Glutamatergic neuron (in vitro differentiated cells): ENCODE data around the gene ADAMTSL1. TPM values are rescaled to one million over a fixed set of nuclear protein-coding genes. Genes with fewer than 3 reads are reported as not detected.

Source experiments
- DNase-seq: peaks from one replicate; pipeline ENCODE4 v3.0.0; 2022
- H3K27ac Mint-ChIP-seq: one replicate; pipeline ENCODE4 v1.8.0; 2020; ENCODE audit warnings: mild to moderate bottlenecking, mixed read lengths, inconsistent platforms; ENCODE audit not compliant: unreplicated experiment
- H3K27me3 Mint-ChIP-seq: one replicate; pipeline ENCODE4 v1.8.0; 2020; ENCODE audit warnings: mild to moderate bottlenecking, moderate library complexity, mixed read lengths, inconsistent platforms; ENCODE audit not compliant: unreplicated experiment
- H3K36me3 Mint-ChIP-seq: one replicate; pipeline ENCODE4 v1.8.0; 2020; ENCODE audit warnings: mild to moderate bottlenecking, mixed read lengths, inconsistent platforms; ENCODE audit not compliant: unreplicated experiment
- H3K4me1 Mint-ChIP-seq: one replicate; pipeline ENCODE4 v1.8.0; 2020; ENCODE audit warnings: mild to moderate bottlenecking, low read depth, mixed read lengths, inconsistent platforms; ENCODE audit not compliant: unreplicated experiment
- H3K4me3 Mint-ChIP-seq: one replicate; pipeline ENCODE4 v1.8.0; 2020; ENCODE audit warnings: mild to moderate bottlenecking, mixed read lengths, inconsistent platforms; ENCODE audit not compliant: unreplicated experiment
- H3K9me3 Mint-ChIP-seq: one replicate; pipeline ENCODE4 v1.8.0; 2020; ENCODE audit warnings: mild to moderate bottlenecking, moderate library complexity, mixed read lengths, inconsistent platforms; ENCODE audit not compliant: unreplicated experiment
- total RNA-seq: library from RNA; stranded (reverse); fragmentation: NEBNext Ultra II Directional; extraction: Animal tissue kit (Norgen Biotek cat#: 25700); gene quantifications from one replicate; pipeline ENCODE4 v1.2.1, GENCODE V29; 2021; ENCODE audit not compliant: unreplicated experiment
- TF ChIP-seq, protein P1 (sequence below): fragments of 200-600 bp; sonication (generic); IDR thresholded peaks from one replicate; pipeline ENCODE4 v1.5.0; 2021; ENCODE audit not compliant: partially characterized antibody, unreplicated experiment

ADAMTSL1 gene
- total RNA-seq, 1 donor from 2014 or later, result 0.91 TPM

DNA sequence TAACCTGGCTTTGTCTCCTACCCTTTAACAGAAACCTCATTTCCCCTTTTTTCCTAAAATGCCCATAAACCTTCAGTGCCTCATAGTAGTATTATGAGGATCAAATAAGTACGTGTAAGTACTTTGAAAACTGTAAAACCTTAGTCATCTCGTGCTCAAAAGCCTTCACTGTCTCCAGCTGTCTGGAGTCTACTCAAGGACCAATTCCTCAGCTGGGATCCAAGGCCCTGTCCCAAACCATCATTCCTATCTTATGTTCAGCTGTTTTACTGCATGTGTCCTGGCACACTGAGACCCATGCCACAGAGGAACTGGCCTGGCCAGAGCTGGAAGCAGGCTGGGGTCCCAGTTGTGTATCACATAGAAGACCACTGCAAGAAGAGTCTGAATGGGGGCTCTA is 15.9 kb downstream of the ADAMTSL1 start:
- H3K4me1 Mint-ChIP-seq, result no peaks in the 10 kb centered on the region
- TF ChIP-seq, protein P1, sequence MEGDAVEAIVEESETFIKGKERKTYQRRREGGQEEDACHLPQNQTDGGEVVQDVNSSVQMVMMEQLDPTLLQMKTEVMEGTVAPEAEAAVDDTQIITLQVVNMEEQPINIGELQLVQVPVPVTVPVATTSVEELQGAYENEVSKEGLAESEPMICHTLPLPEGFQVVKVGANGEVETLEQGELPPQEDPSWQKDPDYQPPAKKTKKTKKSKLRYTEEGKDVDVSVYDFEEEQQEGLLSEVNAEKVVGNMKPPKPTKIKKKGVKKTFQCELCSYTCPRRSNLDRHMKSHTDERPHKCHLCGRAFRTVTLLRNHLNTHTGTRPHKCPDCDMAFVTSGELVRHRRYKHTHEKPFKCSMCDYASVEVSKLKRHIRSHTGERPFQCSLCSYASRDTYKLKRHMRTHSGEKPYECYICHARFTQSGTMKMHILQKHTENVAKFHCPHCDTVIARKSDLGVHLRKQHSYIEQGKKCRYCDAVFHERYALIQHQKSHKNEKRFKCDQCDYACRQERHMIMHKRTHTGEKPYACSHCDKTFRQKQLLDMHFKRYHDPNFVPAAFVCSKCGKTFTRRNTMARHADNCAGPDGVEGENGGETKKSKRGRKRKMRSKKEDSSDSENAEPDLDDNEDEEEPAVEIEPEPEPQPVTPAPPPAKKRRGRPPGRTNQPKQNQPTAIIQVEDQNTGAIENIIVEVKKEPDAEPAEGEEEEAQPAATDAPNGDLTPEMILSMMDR, result no peak
- no peak overlapping the region for H3K4me3 Mint-ChIP-seq

DNA sequence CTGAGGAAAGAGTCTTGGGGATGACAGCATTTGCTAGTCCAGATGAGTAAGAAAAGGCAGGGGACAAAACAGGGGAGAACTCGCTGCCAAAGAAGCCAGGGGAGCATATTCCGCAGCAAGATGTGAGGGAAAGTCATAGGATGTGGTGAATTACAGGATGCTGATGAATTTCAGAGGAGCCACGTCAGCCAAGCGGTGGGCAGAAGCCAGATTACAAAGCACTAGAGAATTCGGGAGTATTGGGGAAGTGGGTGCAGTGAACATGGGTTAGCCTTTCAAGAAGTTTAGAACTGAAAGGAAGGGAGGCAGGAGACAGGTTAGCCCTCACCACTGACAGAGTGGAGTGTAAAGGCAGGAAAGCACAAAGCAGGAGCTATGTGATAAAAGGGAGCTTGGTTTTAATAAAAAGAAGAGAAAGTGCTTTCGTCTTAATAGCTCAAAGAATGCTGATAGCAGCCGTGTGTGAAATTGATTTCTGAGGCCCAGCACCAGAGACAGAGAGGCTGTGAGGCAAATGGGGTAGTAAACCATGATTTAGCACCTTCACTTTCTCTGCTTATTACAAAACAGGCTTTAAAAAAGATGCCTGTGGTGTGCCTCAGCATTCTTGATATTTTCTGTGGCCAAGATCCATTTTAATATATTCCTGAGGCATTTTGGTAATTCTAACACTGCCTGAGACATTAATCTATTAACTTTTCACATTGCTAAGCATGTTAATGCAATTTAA is 16.9 kb downstream of the ADAMTSL1 start:
- H3K4me1 Mint-ChIP-seq, result no peaks in the 10 kb centered on the region
- DNase-seq, result no peak
- no peaks in the 10 kb centered on the region for H3K27me3 Mint-ChIP-seq
- no peaks in the 10 kb centered on the region for H3K36me3 Mint-ChIP-seq
- no peak overlapping the region for H3K4me3 Mint-ChIP-seq
- no peaks in the 10 kb centered on the region for H3K9me3 Mint-ChIP-seq
- H3K27ac Mint-ChIP-seq, result no peak overlapping the region
- TF ChIP-seq, protein P1, result no peak

More for the DNA sequence above, 15.9 kb downstream of the ADAMTSL1 start:
- peaks cover 3% of the 10 kb centered on the region for H3K27me3 Mint-ChIP-seq
- DNase-seq, result no peak
- H3K27ac Mint-ChIP-seq, result no peak overlapping the region
- no peaks in the 10 kb centered on the region for H3K9me3 Mint-ChIP-seq
- H3K36me3 Mint-ChIP-seq, result no peaks in the 10 kb centered on the region

DNA sequence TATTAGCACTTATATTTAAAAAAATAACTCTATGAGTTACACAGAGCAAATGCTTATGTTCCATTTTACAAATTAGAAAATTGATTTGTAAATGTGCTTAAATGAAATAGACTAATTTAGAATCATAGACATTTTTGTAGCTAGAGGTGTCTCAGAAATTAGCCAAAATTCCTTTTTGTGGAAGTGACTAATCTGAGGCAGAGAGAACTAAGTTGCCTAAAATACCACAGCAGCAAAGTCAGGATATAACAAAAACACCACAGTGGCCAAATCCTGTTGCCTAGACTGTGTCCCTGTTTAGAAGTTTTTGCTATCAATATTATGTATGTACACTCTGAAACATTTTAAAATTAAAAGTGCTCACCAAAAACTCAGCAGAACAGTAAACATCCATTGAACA is 18.7 kb downstream of the ADAMTSL1 start:
- Mint-ChIP-seq H3K4me1 (no peaks in the 10 kb centered on the region), H3K27ac (no peak overlapping the region), H3K9me3 (no peaks in the 10 kb centered on the region), H3K4me3 (no peak overlapping the region), H3K36me3 (no peaks in the 10 kb centered on the region), H3K27me3 (no peaks in the 10 kb centered on the region)
- no peak for DNase-seq
- TF ChIP-seq, protein P1, result no peak

DNA sequence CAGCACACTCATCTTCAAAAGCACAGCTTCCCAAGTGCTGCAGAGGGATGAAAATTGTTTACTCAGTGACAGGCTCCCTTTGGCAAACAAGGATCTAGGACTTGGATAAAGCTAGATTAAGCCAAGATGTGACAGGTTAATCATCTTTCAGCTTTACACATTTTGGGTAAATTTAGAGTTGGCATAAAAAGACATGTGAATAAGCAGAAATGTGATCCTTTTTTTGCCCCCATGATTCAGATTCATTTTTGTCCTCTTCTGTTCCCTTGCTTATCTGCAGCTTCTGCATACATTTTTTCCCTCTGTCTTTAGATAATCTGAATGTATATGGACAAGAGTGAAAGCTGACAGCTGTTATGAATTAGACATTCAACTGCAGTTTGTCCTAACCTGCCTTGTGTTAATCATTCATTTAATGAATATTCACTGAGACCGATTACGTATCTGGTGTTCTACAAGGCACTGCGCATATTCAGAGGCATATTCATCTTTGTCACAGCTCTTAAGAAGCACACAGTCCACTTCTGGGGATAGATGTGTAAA is 19.6 kb downstream of the ADAMTSL1 start:
- no peak overlapping the region for H3K4me3 Mint-ChIP-seq
- H3K36me3 Mint-ChIP-seq, result no peaks in the 10 kb centered on the region
- no peaks in the 10 kb centered on the region for H3K27me3 Mint-ChIP-seq
- no peaks in the 10 kb centered on the region for H3K9me3 Mint-ChIP-seq
- no peak for DNase-seq
- no peaks in the 10 kb centered on the region for H3K4me1 Mint-ChIP-seq
- H3K27ac Mint-ChIP-seq, result no peak overlapping the region
- TF ChIP-seq, protein P1, result no peak

DNA sequence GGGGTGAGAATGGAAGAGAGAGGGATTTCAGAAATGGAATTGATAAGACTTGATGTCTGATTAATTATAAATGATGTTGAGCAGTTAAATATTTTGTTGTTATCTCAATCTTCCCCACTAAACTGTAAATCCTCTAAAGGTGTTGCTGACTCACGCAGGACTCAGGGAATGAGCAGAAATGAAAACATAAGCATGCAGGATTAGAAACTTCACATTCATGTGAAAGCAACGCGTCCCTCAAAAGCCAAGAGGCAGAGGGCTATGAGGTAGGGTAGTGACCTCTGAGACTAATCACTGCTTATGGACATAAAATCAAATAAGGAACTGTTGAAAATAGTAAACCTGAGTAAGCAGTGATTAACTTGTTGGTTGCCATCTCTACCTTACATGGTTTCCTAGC is 21.1 kb downstream of the ADAMTSL1 start:
- Mint-ChIP-seq H3K27ac (no peak overlapping the region), H3K4me1 (no peaks in the 10 kb centered on the region), H3K4me3 (no peak overlapping the region), H3K36me3 (no peaks in the 10 kb centered on the region), H3K27me3 (no peaks in the 10 kb centered on the region), H3K9me3 (no peaks in the 10 kb centered on the region)
- TF ChIP-seq, protein P1, result no peak
- DNase-seq, result no peak
